A673 (cell line): ENCODE measurements around the gene C1QTNF9. TPM values are rescaled to one million over a fixed set of nuclear protein-coding genes. Genes with fewer than 3 reads are reported as not detected.

ENCODE experiments used
- BruUV-seq: library from RNA; stranded (reverse); fragments of 400-500 nt; replicated peaks from 2 replicates; lab custom pipeline; 2021; lab: Mats Ljungman, UMichigan
- CTCF ChIA-PET: fragments of 300-600 bp; sonication (Branson Sonifier 250); formaldehyde crosslinking; loops from one replicate; lab custom pipeline; 2022; ENCODE audit warnings: antibody characterized with exemption; lab: Charles Lee
- POLR2A ChIA-PET: fragments of 300-600 bp; sonication (Branson Sonifier 250); formaldehyde crosslinking; loops from one replicate; lab custom pipeline; 2022; ENCODE audit warnings: antibody characterized with exemption; ENCODE audit not compliant: low non-redundant PET; lab: Charles Lee
- DNase-seq: peaks from one replicate; pipeline ENCODE4 v3.0.0-alpha.2; 2015; ENCODE audit warnings: low spot score
- H3K27ac ChIP-seq: fragments of 200-600 bp; sonication (generic); 2 replicates; pipeline ENCODE4 v1.5.1; 2016; ENCODE audit warnings: mixed run types, low read depth, mild to moderate bottlenecking, mixed read lengths, antibody characterized with exemption, low read length; ENCODE audit not compliant: poor library complexity, severe bottlenecking
- H3K27me3 ChIP-seq: fragments of 200-600 bp; sonication (generic); replicated peaks from 2 replicates; pipeline ENCODE4 v1.6.1; 2017; ENCODE audit warnings: mixed run types, low read depth, mild to moderate bottlenecking, mixed read lengths, antibody characterized with exemption, low read length; ENCODE audit not compliant: insufficient read depth, poor library complexity
- H3K36me3 ChIP-seq: fragments of 200-600 bp; sonication (generic); 2 replicates; pipeline ENCODE4 v1.6.1; 2016; ENCODE audit warnings: mixed run types, mild to moderate bottlenecking, mixed read lengths, antibody characterized with exemption, low read length; ENCODE audit not compliant: insufficient read depth, poor library complexity, severe bottlenecking
- H3K4me1 ChIP-seq: fragments of 200-600 bp; sonication (generic); 2 replicates; pipeline ENCODE4 v1.6.1; 2017; ENCODE audit warnings: mixed run types, mild to moderate bottlenecking, mixed read lengths, antibody characterized with exemption, low read length; ENCODE audit not compliant: insufficient read depth, poor library complexity, severe bottlenecking
- H3K4me3 ChIP-seq: fragments of 200-600 bp; sonication (generic); 2 replicates; pipeline ENCODE4 v1.5.1; 2016; ENCODE audit warnings: low read depth, mixed run types, mild to moderate bottlenecking, mixed read lengths, low read length; ENCODE audit not compliant: poor library complexity, severe bottlenecking
- H3K9me3 ChIP-seq: fragments of 200-600 bp; sonication (generic); 2 replicates; pipeline ENCODE4 v1.6.1; 2016; ENCODE audit warnings: mixed run types, low read depth, mild to moderate bottlenecking, mixed read lengths, antibody characterized with exemption, low read length; ENCODE audit not compliant: poor library complexity, severe bottlenecking
- EZH2 ChIP-seq: fragments of 200-600 bp; sonication (generic); IDR thresholded peaks from 2 replicates; pipeline ENCODE4 v1.6.1; 2017; ENCODE audit warnings: borderline replicate concordance, low read depth, mild to moderate bottlenecking, mixed read lengths, antibody characterized with exemption, low read length; ENCODE audit not compliant: poor library complexity, severe bottlenecking
- intact Hi-C: fragments of 100-400 bp; cut with micrococcal nuclease; formaldehyde crosslinking; loops from one replicate; pipeline ENCODE4 v1.10.0; 2022; ENCODE audit not compliant: unreplicated experiment
- total RNA-seq: library from RNA; stranded (reverse); gene quantifications from 2 replicates; pipeline ENCODE4 v1.2.3, GENCODE V29; 2021
- TF ChIP-seq, protein P1 (sequence below): fragments of 300-800, 200-600 bp; sonication (generic); conservative IDR thresholded peaks from 2 replicates; pipeline ENCODE4 v1.5.1; 2017; ENCODE audit warnings: low read depth, mild to moderate bottlenecking, antibody characterized with exemption, low read length, moderate library complexity, mixed read lengths

C1QTNF9 gene
- total RNA-seq, 1 experiment from 2014 or later = 0.34 TPM

DNA sequence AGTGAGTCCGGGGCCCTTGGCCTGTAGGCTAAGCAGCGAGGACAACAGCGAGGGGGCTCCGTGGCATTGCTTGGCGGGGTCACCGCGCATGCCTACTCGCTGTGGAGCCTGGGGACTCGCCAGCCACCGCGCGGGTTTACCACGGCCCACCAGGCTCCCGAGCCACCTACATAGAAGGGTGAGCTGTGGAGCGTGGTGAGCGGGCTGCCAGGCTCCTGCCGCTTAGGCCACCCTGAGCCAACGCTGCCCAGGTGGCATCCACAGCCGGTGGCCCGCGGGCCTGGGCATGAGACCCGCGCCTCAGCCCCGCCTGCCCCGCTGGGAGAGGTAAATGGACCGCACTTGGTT is 31.2 kb downstream of the C1QTNF9 start:
- intact Hi-C loops = no loop called here
- DNase-seq = no peak
- Histone ChIP-seq H3K27ac (no peak overlapping the region), H3K9me3 (no peaks in the 10 kb centered on the region), H3K4me1 (no peaks in the 10 kb centered on the region), H3K27me3 (no peaks in the 10 kb centered on the region), H3K36me3 (no peaks in the 10 kb centered on the region), H3K4me3 (no peak overlapping the region)
- POLR2A ChIA-PET = no interaction called here
- CTCF ChIA-PET = no interaction called here
- no TSS peak for BruUV-seq
- TF ChIP-seq, protein P1, sequence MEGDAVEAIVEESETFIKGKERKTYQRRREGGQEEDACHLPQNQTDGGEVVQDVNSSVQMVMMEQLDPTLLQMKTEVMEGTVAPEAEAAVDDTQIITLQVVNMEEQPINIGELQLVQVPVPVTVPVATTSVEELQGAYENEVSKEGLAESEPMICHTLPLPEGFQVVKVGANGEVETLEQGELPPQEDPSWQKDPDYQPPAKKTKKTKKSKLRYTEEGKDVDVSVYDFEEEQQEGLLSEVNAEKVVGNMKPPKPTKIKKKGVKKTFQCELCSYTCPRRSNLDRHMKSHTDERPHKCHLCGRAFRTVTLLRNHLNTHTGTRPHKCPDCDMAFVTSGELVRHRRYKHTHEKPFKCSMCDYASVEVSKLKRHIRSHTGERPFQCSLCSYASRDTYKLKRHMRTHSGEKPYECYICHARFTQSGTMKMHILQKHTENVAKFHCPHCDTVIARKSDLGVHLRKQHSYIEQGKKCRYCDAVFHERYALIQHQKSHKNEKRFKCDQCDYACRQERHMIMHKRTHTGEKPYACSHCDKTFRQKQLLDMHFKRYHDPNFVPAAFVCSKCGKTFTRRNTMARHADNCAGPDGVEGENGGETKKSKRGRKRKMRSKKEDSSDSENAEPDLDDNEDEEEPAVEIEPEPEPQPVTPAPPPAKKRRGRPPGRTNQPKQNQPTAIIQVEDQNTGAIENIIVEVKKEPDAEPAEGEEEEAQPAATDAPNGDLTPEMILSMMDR = no peak
- no peak for TF ChIP-seq EZH2

DNA sequence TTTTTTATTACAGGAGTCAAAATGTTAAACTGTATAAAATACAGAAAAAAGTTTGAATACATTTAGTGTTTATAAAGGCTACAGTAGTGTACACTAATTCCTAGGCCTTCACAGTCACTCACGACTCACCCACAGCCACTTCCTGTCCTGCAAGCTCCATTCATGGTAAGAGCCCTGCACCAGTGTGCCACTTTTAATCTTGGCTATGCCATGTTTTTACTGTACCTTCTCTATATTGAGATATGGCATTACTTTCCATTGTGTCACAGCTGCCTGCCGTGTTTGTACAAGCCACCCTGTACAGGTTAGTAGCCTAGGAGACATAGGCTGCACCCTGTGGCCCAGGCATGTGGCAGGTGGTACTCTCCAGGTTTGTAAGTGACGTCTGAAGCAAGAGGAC is 32.1 kb downstream of the C1QTNF9 start:
- Histone ChIP-seq H3K4me1 (no peaks in the 10 kb centered on the region), H3K27me3 (no peaks in the 10 kb centered on the region), H3K36me3 (no peaks in the 10 kb centered on the region), H3K4me3 (no peak overlapping the region), H3K9me3 (no peaks in the 10 kb centered on the region), H3K27ac (no peak overlapping the region)
- TF ChIP-seq EZH2 = no peak
- TF ChIP-seq, protein P1 = no peak
- intact Hi-C loops = no loop called here
- POLR2A ChIA-PET = no interaction called here
- no TSS peak for BruUV-seq
- CTCF ChIA-PET = no interaction called here
- no peak for DNase-seq

DNA sequence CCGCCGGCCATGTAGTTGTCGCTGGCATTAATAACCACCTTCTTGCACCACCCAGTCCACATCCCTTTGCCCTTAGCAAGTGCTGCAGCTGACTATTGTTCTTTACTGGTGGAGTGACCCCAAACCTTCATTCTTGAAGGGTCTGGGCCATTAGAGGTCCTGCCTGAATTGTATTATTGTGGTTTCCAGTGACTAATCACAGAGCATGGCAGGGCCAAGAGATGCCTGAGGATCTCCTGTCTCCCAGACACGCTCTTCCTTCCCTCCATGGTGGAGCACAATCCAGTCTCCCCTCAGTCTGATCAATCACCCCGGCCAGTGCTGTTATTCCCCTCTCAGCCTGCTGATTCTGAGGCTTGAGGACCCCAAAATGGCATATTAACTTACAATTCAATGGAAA is 39.0 kb downstream of the C1QTNF9 start:
- Histone ChIP-seq H3K4me3 (no peak overlapping the region), H3K9me3 (no peaks in the 10 kb centered on the region), H3K36me3 (no peaks in the 10 kb centered on the region), H3K27me3 (no peaks in the 10 kb centered on the region), H3K4me1 (no peaks in the 10 kb centered on the region), H3K27ac (no peak overlapping the region)
- no TSS peak for BruUV-seq
- no peak for DNase-seq
- POLR2A ChIA-PET = interaction anchor here (0.7 kb wide), 1 partner anchor 55 kb away, joined by 3 read pairs; no protein-coding TSS in a partner anchor
- intact Hi-C loops = no loop called here
- TF ChIP-seq, protein P1 = no peak
- TF ChIP-seq EZH2 = no peak
- CTCF ChIA-PET = no interaction called here
